CD14-positive monocyte (primary cell): ENCODE results near the gene SYNE2. TPM values are rescaled to one million over a fixed set of nuclear protein-coding genes. Genes with fewer than 3 reads are reported as not detected.

ENCODE experiments used
- DNase-seq, 3 donors: peaks; one replicate each; pipeline ENCODE4 v3.0.0-alpha.2; 2011 to 2022
- H2AFZ ChIP-seq: 2 replicates; pipeline ENCODE4 v1.6.0; 2012; ENCODE audit warnings: mild to moderate bottlenecking, low read depth, low read length, inconsistent platforms; ENCODE audit not compliant: insufficient read depth, poor library complexity, severe bottlenecking
- H3K27ac ChIP-seq, 2 donors: 1 replicate in 1 of 2; 2 replicates in 1 of 2; pipeline ENCODE4 v1.5.1; 2012 to 2013; ENCODE audit warnings: low read length in 2 of 2, control low read depth in 1 of 2, inconsistent platforms in 1 of 2, low read depth in 1 of 2, mild to moderate bottlenecking in 1 of 2
- H3K27me3 ChIP-seq, 2 donors: one replicate each; pipeline versions ENCODE4 v1.6.0 to v1.6.1; 2011 to 2013; ENCODE audit warnings: low read length in 2 of 2; ENCODE audit not compliant: control insufficient read depth in 2 of 2, insufficient read depth in 2 of 2
- H3K36me3 ChIP-seq, 2 donors: replicated peaks in 1 of 2; 1 replicate in 1 of 2; 2 replicates in 1 of 2; pipeline versions ENCODE4 v1.5.1 to v1.6.1; 2012 to 2013; ENCODE audit warnings: low read length in 2 of 2, control low read depth in 1 of 2, inconsistent platforms in 1 of 2, mild to moderate bottlenecking in 1 of 2; ENCODE audit not compliant: insufficient read depth in 2 of 2, control insufficient read depth in 1 of 2
- H3K4me1 ChIP-seq, 2 donors: 1 replicate in 1 of 2; 2 replicates in 1 of 2; pipeline versions ENCODE4 v1.5.1 to v1.6.1; 2012 to 2013; ENCODE audit warnings: low read length in 2 of 2, control low read depth in 1 of 2, inconsistent platforms in 1 of 2, mild to moderate bottlenecking in 1 of 2, moderate library complexity in 1 of 2; ENCODE audit not compliant: insufficient read depth in 2 of 2, control insufficient read depth in 1 of 2
- H3K4me2 ChIP-seq: replicated peaks from 2 replicates; pipeline ENCODE3; 2012; ENCODE audit warnings: low read length, moderate library complexity, mild to moderate bottlenecking; ENCODE audit not compliant: poor library complexity, severe bottlenecking; ENCODE audit errors: extremely low read depth
- H3K4me3 ChIP-seq, 3 experiments: fragments of 200-600 bp in 1 of 3; sonication (generic) in 1 of 3; replicated peaks in 1 of 3; 1 replicate in 2 of 3; 2 replicates in 1 of 3; pipeline ENCODE4 v1.5.1; 2011 to 2013; ENCODE audit warnings: low read length in 3 of 3, mild to moderate bottlenecking in 3 of 3, control low read depth in 2 of 3, low read depth in 2 of 3, inconsistent platforms in 1 of 3, moderate library complexity in 1 of 3
- H3K79me2 ChIP-seq: 2 replicates; pipeline ENCODE4 v1.6.0; 2012; ENCODE audit warnings: mild to moderate bottlenecking, control low read depth, inconsistent platforms, low read length, moderate library complexity; ENCODE audit not compliant: insufficient read depth
- H3K9ac ChIP-seq: 2 replicates; pipeline ENCODE4 v1.6.0; 2017; ENCODE audit warnings: low read length, mild to moderate bottlenecking; ENCODE audit not compliant: insufficient read depth, poor library complexity, severe bottlenecking
- H3K9me3 ChIP-seq, 2 donors: replicated peaks in 1 of 2; 1 replicate in 1 of 2; 2 replicates in 1 of 2; pipeline versions ENCODE4 v1.5.1 to v1.6.1; 2012 to 2013; ENCODE audit warnings: low read length in 2 of 2, control low read depth in 1 of 2; ENCODE audit not compliant: control insufficient read depth in 1 of 2, insufficient read depth in 1 of 2
- H4K20me1 ChIP-seq: 2 replicates; pipeline ENCODE4 v1.6.0; 2012; ENCODE audit warnings: mild to moderate bottlenecking, low read length, control low read depth, moderate library complexity; ENCODE audit not compliant: insufficient read depth
- H3K27ac Mint-ChIP-seq, 7 donors: one replicate each; pipeline ENCODE4 v1.8.0; 2020; ENCODE audit warnings: mild to moderate bottlenecking in 7 of 7, mixed read lengths in 7 of 7, moderate library complexity in 6 of 7, inconsistent platforms in 2 of 7
- H3K27me3 Mint-ChIP-seq, 3 donors: one replicate each; pipeline ENCODE4 v1.8.0; 2021 to 2022; ENCODE audit warnings: low read depth in 3 of 3, mild to moderate bottlenecking in 3 of 3, mixed read lengths in 3 of 3, moderate library complexity in 3 of 3, inconsistent platforms in 1 of 3
- H3K36me3 Mint-ChIP-seq, 2 donors: one replicate each; pipeline ENCODE4 v1.8.0; 2020; ENCODE audit warnings: mixed read lengths in 2 of 2, inconsistent platforms in 1 of 2, mild to moderate bottlenecking in 1 of 2
- H3K4me1 Mint-ChIP-seq: one replicate; pipeline ENCODE4 v1.8.0; 2020; ENCODE audit warnings: mild to moderate bottlenecking, mixed read lengths
- H3K4me3 Mint-ChIP-seq, 2 donors: one replicate each; pipeline ENCODE4 v1.8.0; 2020; ENCODE audit warnings: mild to moderate bottlenecking in 2 of 2, mixed read lengths in 2 of 2, moderate library complexity in 1 of 2
- H3K9me3 Mint-ChIP-seq, 7 donors: one replicate each; pipeline ENCODE4 v1.8.0; 2020 to 2022; ENCODE audit warnings: mixed read lengths in 7 of 7, mild to moderate bottlenecking in 6 of 7, moderate library complexity in 6 of 7, inconsistent platforms in 2 of 7
- whole genome bisulfite sequencing: methylation state at CpG from one replicate; pipeline ENCODE4 v1.1.5; 2013; ENCODE audit warnings: missing lambda C conversion rate; ENCODE audit not compliant: insufficient coverage; 5-methylcytosine and 5-hydroxymethylcytosine counted together
- intact Hi-C, 2 donors: fragments of 100-400 bp; cut with micrococcal nuclease; formaldehyde crosslinking; loops; one replicate each; pipeline versions ENCODE4 v1.15.0 to v1.15.1; 2023
- polyA plus RNA-seq, 3 donors: library from polyadenylated mRNA; depleted of rRNA in 1 of 3; unstranded in 2 of 3; stranded (reverse) in 1 of 3; fragments of 300-500 nt in 2 of 3; fragments of >200 nt in 1 of 3; fragmentation: Illumina TruSeq in 2 of 3; gene quantifications; 1 replicate in 2 of 3; 2 replicates in 1 of 3; pipeline ENCODE4 v1.2.3, GENCODE V29; 2012 to 2021
- TF ChIP-seq, protein P1 (sequence below): fragments of 200-600 bp; IDR thresholded peaks from one replicate; pipeline ENCODE4 v1.8.0; 2022; ENCODE audit warnings: antibody characterized with exemption, mild to moderate bottlenecking

SYNE2 gene
- polyA plus RNA-seq, 3 donors = 0.06 to 0.46 (median 0.44) TPM

DNA sequence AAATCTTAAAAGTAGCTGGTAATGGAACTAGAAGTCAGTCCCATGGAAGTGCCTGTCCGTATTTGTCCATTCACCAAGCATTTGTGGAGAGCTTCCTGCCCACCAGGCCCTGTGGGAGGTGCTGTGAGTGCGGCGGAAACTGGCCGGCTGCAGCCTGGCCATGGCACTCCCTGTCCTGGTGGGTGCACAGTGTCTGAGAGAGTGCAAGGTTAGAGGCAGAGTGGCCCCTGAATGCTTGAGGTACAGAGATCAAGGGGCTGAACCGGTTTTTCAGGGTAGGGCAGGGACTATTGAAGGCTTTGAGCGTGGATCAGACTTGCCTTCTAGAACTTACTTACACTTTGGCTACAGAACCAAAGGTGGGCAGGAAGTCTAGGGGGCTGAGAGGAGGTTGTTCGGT, 348.5 kb downstream of the SYNE2 start:
- DNase-seq = no peak
- peaks cover 0 to 7% of the 10 kb centered on the region in 2 donors for H3K27me3 ChIP-seq
- intact Hi-C loops = no loop called here
- Mint-ChIP-seq H3K9me3 (peaks cover 0 to 1% (median 0%) of the 10 kb centered on the region in 7 donors), H3K27ac (no peak overlapping the region), H3K4me1 (peaks cover 10% of the 10 kb centered on the region), H3K4me3 (no peak overlapping the region), H3K36me3 (no peaks in the 10 kb centered on the region), H3K27me3 (peaks cover 8 to 10% (median 9%) of the 10 kb centered on the region in 3 donors)
- WGBS = 95% methylated on average over 4 of the region's 7 CpGs
- TF ChIP-seq, protein P1, sequence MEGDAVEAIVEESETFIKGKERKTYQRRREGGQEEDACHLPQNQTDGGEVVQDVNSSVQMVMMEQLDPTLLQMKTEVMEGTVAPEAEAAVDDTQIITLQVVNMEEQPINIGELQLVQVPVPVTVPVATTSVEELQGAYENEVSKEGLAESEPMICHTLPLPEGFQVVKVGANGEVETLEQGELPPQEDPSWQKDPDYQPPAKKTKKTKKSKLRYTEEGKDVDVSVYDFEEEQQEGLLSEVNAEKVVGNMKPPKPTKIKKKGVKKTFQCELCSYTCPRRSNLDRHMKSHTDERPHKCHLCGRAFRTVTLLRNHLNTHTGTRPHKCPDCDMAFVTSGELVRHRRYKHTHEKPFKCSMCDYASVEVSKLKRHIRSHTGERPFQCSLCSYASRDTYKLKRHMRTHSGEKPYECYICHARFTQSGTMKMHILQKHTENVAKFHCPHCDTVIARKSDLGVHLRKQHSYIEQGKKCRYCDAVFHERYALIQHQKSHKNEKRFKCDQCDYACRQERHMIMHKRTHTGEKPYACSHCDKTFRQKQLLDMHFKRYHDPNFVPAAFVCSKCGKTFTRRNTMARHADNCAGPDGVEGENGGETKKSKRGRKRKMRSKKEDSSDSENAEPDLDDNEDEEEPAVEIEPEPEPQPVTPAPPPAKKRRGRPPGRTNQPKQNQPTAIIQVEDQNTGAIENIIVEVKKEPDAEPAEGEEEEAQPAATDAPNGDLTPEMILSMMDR = no peak
- no peak overlapping the region for H2AFZ ChIP-seq
- no peaks in the 10 kb centered on the region for H3K4me1 ChIP-seq
- H3K9ac ChIP-seq = no peak overlapping the region
- H3K9me3 ChIP-seq = no peaks in the 10 kb centered on the region
- H3K4me3 ChIP-seq = no peak overlapping the region
- no peak overlapping the region for H3K4me2 ChIP-seq
- no peak overlapping the region for H3K27ac ChIP-seq
- H4K20me1 ChIP-seq = no peaks in the 10 kb centered on the region
- no peaks in the 10 kb centered on the region for H3K36me3 ChIP-seq
- H3K79me2 ChIP-seq = no peaks in the 10 kb centered on the region

DNA sequence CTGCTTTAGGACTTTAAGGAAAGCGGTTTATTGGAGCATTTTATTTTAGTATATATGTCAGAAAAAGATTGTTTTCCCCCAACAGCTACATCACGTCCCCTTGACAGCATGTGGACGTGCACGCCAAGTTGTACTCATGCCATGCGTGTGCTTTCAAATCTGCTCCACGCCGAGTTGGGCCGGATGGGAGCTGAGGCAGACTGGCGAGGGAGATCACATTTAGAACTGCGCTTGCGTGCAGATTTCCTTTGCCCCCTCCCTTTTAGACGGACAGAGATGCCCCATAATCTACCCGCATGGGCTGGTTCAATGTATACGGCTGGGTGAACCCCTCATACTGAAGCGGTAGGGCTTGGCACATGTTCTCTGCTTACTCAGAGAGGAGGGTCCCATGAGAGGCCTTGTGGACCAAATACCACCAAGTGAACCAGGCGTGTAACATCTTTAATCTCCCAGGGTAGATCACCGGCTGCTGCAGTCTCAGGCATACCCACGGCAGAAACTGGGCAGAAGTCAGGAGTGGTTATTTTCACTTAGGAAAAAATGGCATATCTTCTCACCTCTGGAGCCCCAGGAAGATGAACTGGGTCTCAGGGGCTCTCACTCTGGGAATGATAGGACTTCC, 349.2 kb downstream of the SYNE2 start:
- no peaks in the 10 kb centered on the region for H3K79me2 ChIP-seq
- H3K9ac ChIP-seq = no peak overlapping the region
- WGBS = over 99% methylated on average over 13 of the region's 18 CpGs
- intact Hi-C loops = no loop called here
- H2AFZ ChIP-seq = no peak overlapping the region
- H3K4me2 ChIP-seq = no peak overlapping the region
- Mint-ChIP-seq H3K4me3 (no peak overlapping the region), H3K27ac (no peak overlapping the region), H3K9me3 (peaks cover 0 to under 1% (median 0%) of the 10 kb centered on the region in 7 donors), H3K4me1 (peaks cover 4% of the 10 kb centered on the region), H3K36me3 (no peaks in the 10 kb centered on the region), H3K27me3 (peaks cover 4 to 7% (median 7%) of the 10 kb centered on the region in 3 donors)
- TF ChIP-seq, protein P1 = no peak
- DNase-seq = no peak
- H3K27me3 ChIP-seq = peaks cover 0 to 1% of the 10 kb centered on the region in 2 donors
- no peak overlapping the region for H3K27ac ChIP-seq
- no peaks in the 10 kb centered on the region for H3K36me3 ChIP-seq
- no peaks in the 10 kb centered on the region for H3K4me1 ChIP-seq
- no peaks in the 10 kb centered on the region for H3K9me3 ChIP-seq
- no peak overlapping the region for H3K4me3 ChIP-seq
- H4K20me1 ChIP-seq = no peaks in the 10 kb centered on the region
